HG02973 (cell line): ENCODE measurements around the gene DNLZ.

ENCODE experiments used
- ATAC-seq: cut with Tn5 transposase; IDR thresholded peaks from one replicate; pipeline ENCODE4 v1.9.1; 2021; ENCODE audit warnings: moderate library complexity; ENCODE audit not compliant: unreplicated experiment

DNLZ gene

DNA sequence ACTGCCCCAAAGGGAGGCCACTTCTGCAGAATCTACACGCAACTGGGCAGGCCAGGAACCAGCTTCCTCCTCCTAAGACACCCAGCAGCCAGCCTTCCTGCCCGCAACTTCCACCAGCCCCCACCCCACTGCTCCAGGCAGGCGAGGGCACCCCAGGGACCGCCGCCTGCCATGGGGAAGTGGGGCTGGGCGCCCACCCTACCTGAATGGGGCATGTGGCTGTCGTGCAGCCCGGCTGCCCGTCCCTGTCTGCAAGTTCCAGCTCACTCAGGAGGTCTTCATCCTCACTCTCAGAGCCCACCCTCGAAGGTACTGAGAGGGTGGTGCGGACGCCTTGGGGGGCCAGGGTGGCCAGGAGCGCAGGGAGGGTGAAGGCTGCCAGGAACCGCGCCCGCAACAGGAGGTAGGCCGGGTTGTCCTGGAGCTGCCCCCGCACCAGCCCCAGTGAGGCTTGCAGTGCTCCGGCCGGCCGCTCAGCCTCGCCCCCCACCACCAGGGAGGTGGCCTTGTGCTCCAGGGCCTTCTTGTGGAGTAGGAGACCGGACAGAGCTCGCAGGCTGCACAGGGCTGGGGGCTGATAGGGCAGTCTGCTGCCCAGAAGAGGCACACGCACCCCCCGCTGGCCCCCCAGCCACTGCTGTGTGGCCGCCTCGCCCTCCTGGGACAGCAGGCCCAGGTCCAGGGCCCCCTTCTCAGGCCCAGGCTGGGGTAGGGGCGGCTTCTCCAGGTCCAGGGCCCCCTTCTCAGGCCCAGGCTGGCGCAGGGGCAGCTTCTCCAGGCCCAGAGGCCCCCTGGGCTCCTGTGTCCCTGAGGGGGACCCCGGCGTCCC, 14.0 kb upstream of the DNLZ start:
- ATAC-seq = no peak

GRCh38 chr9:136376457-136376856, 12.9 kb upstream of the DNLZ start:
- ATAC-seq = no peak

DNA sequence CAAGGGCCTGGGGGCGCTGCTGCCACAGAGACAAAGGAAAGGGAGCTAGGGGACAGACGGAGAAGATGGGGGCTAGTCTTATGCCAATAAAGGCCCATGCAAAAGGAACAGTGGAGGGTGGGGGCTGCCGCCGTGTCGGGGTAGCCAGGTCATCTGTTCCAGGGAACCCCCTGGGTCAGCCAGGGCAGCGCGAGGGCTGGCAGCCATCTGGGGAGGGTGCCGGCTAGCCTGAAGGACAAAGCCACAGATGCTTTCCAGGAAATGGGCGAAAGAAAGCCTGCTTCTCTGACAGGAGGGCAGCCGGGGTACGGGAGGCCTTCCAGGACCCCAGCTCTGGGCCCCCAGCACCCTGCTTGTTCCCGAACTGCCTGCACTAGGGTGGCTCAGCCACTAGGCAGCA, 11.6 kb upstream of the DNLZ start:
- ATAC-seq = no peak

GRCh38 chr9:136374183-136374575, 10.6 kb upstream of the DNLZ start:
- no peak for ATAC-seq

GRCh38 chr9:136373300-136374182, 10.0 kb upstream of the DNLZ start, which contains the start of gene CARD9:
Gene CARD9 (minus strand): TSS chr9:136373669. CDS start chr9:136372078, 1,591 bp downstream.
- ATAC-seq = no peak

GRCh38 chr9:136372561-136373299, 9.2 kb upstream of the DNLZ start:
- no peak for ATAC-seq

GRCh38 chr9:136372006-136372405, 8.5 kb upstream of the DNLZ start:
- ATAC-seq = no peak

GRCh38 chr9:136371533-136371880, 8.0 kb upstream of the DNLZ start:
- no peak for ATAC-seq

DNA sequence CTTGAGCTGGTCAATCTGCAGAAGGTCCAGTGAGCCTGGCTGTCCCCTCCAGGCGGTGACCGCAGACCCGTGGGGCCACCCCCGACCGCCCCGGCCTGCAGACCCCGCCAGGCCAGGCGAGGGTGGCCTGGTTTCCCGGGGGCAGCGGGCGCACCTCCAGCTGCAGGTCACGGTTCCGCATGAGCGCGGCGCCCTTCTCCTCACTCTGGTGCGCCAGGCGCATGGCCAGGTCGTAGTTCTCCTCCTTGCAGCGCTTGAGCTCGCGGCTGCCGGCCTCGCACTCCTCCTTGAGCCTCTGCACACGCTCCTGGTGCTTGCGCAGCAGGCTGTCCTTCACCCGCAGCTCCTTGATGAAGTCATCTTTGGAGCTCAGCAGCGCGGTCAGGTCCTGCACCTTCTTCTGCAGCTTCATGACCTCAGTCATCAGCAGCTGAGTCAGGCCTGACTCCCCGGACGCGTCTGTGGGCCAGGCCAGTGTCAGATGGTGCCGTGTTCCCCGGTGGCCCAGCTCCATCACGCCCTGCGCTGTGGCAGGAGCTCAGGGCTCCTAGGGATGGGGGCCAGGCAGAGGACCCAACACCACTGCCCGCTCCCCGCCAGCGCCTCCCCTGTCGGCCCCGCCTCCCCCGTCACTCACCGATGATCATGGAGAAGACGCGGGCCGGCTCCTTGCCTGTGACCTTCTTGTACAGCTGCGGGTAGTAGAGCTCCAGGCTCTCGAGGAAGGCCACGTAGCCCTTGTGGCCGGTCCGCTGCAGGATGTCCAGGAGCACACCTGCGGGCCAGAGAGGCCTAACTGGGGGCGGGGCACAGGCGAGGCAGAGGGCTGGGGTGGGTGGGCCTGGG, 7.4 kb upstream of the DNLZ start:
- no peak for ATAC-seq

- ATAC-seq = no peak
Measured at GRCh38 chr9:136370037-136370436, 6.5 kb upstream of the DNLZ start.

- no peak for ATAC-seq
Measured at GRCh38 chr9:136368190-136368589, 4.6 kb upstream of the DNLZ start.

- no peak for ATAC-seq
Measured at GRCh38 chr9:136367296-136368145, 4.0 kb upstream of the DNLZ start.

GRCh38 chr9:136366826-136367225, 3.3 kb upstream of the DNLZ start:
- ATAC-seq = no peak

GRCh38 chr9:136365775-136366222, 2.3 kb upstream of the DNLZ start:
- ATAC-seq = no peak

DNA sequence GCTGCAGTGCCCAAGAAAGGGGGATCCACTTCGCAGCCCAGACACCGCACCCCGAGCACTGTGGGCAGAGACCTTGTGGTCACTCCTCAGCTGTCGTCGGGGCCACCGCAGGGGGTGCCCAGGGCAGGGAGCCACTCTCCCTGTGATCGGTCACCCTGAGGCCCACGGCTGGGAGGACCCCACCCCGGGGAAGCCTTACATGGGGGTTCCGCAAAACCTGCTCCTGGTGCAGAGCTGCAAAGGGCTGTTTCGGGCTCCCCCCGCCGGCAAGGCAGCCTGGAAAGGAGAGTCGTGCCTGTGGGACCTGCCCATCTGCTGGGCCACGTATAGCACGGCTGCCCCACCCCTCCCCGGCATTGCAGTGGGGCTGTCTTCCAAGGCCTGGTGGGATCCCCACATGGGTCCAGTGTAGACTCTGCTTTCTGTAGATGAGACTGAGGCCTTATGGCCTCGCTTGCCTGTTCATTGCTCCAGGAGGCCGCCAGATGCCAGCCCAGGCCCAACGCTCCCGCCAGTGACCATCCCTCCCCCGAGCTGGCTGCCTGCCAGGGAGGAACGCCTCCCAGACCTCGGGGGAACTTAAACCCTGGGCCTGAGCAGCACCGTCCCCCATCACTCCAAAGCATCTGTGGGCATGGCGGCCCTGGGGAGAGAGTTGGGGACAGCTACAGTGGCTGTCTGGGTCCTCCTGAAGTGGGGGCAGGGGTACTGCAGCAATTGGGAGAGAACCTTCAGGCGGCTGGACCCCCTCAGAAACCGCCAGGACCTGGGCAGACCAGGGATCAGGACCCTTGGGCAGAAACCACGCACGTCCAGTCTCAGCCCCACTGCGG, 1.6 kb upstream of the DNLZ start:
- no peak for ATAC-seq

DNA sequence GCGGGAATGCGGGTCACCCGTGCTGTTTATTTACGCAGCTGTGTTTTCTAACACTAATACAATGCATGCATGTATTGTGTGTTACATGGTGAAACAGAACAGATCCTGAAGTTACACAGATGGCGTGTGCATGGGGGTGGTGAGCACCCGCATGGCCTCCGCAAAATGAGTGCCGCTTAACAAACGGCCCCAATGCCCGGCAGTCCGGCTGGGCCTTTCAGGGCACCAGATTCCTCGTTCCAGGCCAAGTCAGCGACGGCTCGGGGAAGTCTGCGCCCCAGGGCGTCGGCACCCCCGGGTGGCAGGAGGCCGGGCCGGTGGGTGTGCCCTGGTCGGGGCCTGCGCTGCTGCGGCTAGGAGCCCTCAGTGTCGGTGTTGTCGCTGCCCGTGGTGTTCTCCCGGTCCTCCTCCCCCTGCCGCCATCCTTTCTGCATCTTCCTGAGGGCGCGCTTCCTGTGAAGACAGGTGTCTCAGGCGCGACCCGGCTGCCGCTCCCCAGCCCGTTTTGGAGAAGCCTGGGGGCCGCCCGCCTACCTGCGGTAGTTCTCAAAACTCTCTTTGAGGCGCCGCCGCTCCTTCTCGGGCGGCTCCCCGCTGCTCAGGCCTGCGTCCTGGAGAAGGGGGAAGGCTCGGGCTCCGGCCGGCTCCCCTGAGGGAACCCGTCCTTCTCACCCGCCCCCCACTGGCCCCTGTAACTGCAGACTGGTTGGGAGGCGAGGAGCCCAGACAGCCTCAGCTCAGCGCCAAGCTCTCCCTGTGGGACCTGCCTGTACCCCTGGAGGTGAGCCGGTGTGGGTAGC, 605 bp upstream of the DNLZ start:
- peak; percentile 2 for ATAC-seq

- no peak for ATAC-seq
Measured at GRCh38 chr9:136362450-136362784, 1.1 kb downstream of the DNLZ start.
